GM12878 (cell line): Measurements from ENCODE around the gene MRPL12. TPM values are rescaled to one million over a fixed set of nuclear protein-coding genes. Genes with fewer than 3 reads are reported as not detected.

Experiments
- BHLHE40 ChIP-seq, 2 experiments: fragments of 450-650 bp in 1 of 2; IDR thresholded peaks; 2 replicates each; pipeline ENCODE4 v1.6.1; 2011 to 2017; ENCODE audit warnings: low read depth in 2 of 2, borderline replicate concordance in 1 of 2, improper control_type of control experiment in 1 of 2, low read length in 1 of 2, mild to moderate bottlenecking in 1 of 2
- CREM ChIP-seq: IDR thresholded peaks from 2 replicates; pipeline ENCODE4 v1.6.1; 2014; ENCODE audit warnings: antibody characterized with exemption, low read depth
- DPF2 ChIP-seq: fragments of 450-650 bp; IDR thresholded peaks from 2 replicates; pipeline ENCODE4 v1.6.1; 2017; ENCODE audit warnings: mild to moderate bottlenecking
- EED ChIP-seq: sonication (generic); IDR thresholded peaks from 2 replicates; pipeline ENCODE4 v1.6.1; 2016; ENCODE audit warnings: antibody characterized with exemption, low read depth
- FOS ChIP-seq: IDR thresholded peaks from 3 replicates; pipeline ENCODE4 v1.6.1; 2011; ENCODE audit warnings: borderline replicate concordance; ENCODE audit not compliant: insufficient read length; ENCODE audit errors: extremely low read depth
- HCFC1 ChIP-seq: fragments of 150-350 bp; IDR thresholded peaks from 2 replicates; pipeline ENCODE4 v1.6.1; 2014; ENCODE audit warnings: low read length
- IKZF2 ChIP-seq, 2 experiments: fragments of 450-650 bp; IDR thresholded peaks; 2 replicates each; pipeline ENCODE4 v1.6.1; 2017; ENCODE audit warnings: mild to moderate bottlenecking in 2 of 2, moderate library complexity in 2 of 2
- MTA3 ChIP-seq: IDR thresholded peaks from 2 replicates; pipeline ENCODE4 v1.6.1; 2012; ENCODE audit warnings: low read length, inconsistent platforms, borderline replicate concordance
- MYC ChIP-seq: IDR thresholded peaks from 2 replicates; pipeline ENCODE4 v1.6.1; 2011; ENCODE audit warnings: mild to moderate bottlenecking, low read length, moderate library complexity, inconsistent platforms; ENCODE audit not compliant: insufficient read depth, insufficient replicate concordance, insufficient read length, severe bottlenecking
- NRF1 ChIP-seq: conservative IDR thresholded peaks from 2 replicates; pipeline ENCODE4 v1.6.1; 2011; ENCODE audit warnings: mild to moderate bottlenecking, low read depth, low read length, improper control_type of control experiment
- PAX5 ChIP-seq: IDR thresholded peaks from 2 replicates; pipeline ENCODE4 v1.6.1; 2011; ENCODE audit warnings: low read depth, low read length, borderline replicate concordance
- RCOR1 ChIP-seq: conservative IDR thresholded peaks from 2 replicates; pipeline ENCODE4 v1.6.1; 2012; ENCODE audit warnings: low read depth, low read length, improper control_type of control experiment
- SIX5 ChIP-seq: IDR thresholded peaks from 2 replicates; pipeline ENCODE4 v1.6.1; 2011; ENCODE audit warnings: mild to moderate bottlenecking, low read depth, low read length, moderate library complexity; ENCODE audit not compliant: severe bottlenecking
- WRNIP1 ChIP-seq: IDR thresholded peaks from 2 replicates; pipeline ENCODE4 v1.6.1; 2011; ENCODE audit warnings: low read depth, low read length, improper control_type of control experiment, borderline replicate concordance
- ZBED1 ChIP-seq: IDR thresholded peaks from 2 replicates; pipeline ENCODE4 v1.6.1; 2016; ENCODE audit warnings: borderline replicate concordance
- ZNF217 ChIP-seq: fragments of 450-650 bp; IDR thresholded peaks from 2 replicates; pipeline ENCODE4 v1.6.1; 2017; ENCODE audit warnings: antibody characterized with exemption, mild to moderate bottlenecking
- ZNF274 ChIP-seq: IDR thresholded peaks from one replicate; pipeline ENCODE4 v1.8.0; 2011; ENCODE audit not compliant: insufficient read length, insufficient read depth
- polyA plus RNA-seq, 11 experiments: library from polyadenylated mRNA; depleted of rRNA in 4 of 11; unstranded in 6 of 11; stranded (reverse) in 5 of 11; fragments of >200 nt; fragmentation: Nextera tagmentation in 4 of 11; fragmentation: Illumina TruSeq in 1 of 11; extraction: Ambion mirVana in 4 of 11; extraction: Trizol in 1 of 11; gene quantifications; 1 replicate in 1 of 11; 2 replicates in 10 of 11; pipeline versions ENCODE4 v1.2.1 to v1.2.3, GENCODE V29; 2011 to 2016; ENCODE audit warnings: inconsistent platforms in 2 of 11, missing spikeins in 2 of 11, low read depth in 1 of 11
- total RNA-seq, 4 experiments: library from RNA; depleted of rRNA in 3 of 4; stranded (reverse); fragments of >200 nt in 3 of 4; fragmentation: Illumina TruSeq in 1 of 4; extraction: Trizol in 1 of 4; gene quantifications; 2 replicates each; pipeline versions ENCODE4 v1.2.1 to v1.2.3, GENCODE V29; 2013 to 2021
- TF ChIP-seq, protein P1 (sequence below): fragments of 450-650 bp; IDR thresholded peaks from 2 replicates; pipeline ENCODE4 v1.6.1; 2018; ENCODE audit warnings: mild to moderate bottlenecking, low read depth, moderate library complexity; ENCODE audit not compliant: partially characterized antibody
- TF ChIP-seq, protein P2 (sequence below): fragments of 450-650 bp; conservative IDR thresholded peaks from 2 replicates; pipeline ENCODE4 v1.6.1; 2017; ENCODE audit warnings: mild to moderate bottlenecking, moderate library complexity
- TF ChIP-seq, protein P3 (sequence below): fragments of 150-350 bp; IDR thresholded peaks from 2 replicates; pipeline ENCODE4 v1.6.1; 2016; ENCODE audit warnings: low read depth, low read length
- TF ChIP-seq, protein P4 (sequence below): fragments of 450-650 bp; IDR thresholded peaks from 2 replicates; pipeline ENCODE4 v1.6.1; 2016; ENCODE audit warnings: mild to moderate bottlenecking

MRPL12 gene
- total and polyA plus RNA-seq, 10 of the 15 experiments (the other 5 are each of a cell fraction or from before 2014, with no cell fraction given), result 1.3 to 269 (median 117) TPM

DNA sequence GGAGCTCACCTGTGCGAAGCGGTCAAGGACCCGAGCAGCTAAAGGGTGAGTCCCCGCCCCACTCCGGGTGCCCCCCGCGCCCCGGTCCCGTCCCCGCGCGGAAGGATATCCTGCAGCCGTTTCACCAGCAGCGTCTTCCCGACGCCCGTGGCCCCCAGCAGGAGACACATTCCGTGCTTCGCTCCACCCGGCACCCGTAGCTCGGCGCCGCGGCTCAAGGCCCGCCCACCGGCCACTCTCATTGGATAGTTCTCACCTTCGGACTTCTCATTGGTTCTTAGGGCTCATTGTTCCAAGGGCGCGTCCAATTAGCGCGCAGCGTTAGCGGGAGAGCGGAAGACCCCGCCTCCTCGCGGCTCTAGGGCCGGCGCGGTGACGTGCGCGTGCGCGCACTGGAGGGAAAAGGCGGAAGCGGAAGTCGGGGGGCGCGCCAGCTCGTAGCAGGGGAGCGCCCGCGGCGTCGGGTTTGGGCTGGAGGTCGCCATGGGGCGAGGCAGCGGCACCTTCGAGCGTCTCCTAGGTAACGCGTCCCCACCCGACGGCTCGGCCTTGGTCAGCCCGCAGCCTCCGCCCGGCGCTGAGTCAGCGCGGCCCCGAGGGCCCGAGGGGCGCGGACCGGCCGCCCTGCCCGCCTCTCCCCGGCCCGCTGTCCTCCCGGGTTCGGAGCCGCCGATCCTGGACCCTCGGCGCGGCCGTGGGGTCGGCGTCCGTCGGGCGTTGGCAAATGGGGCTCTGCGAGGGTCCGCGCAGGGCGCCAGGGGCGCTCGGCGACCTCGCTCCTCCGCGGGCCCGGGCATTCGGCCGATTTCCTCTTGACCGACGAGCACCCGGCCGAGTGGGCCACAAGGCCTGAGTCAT lies 19.4 kb upstream of the MRPL12 start, which contains the start of the genes ARL16 and HGS (continued):
- TF ChIP-seq CREM, result peak; percentile 77
- peak; percentile 57 to 64; a peak in 2 of 4 replicates for TF ChIP-seq IKZF2 (IDR thresholded peaks at IDR 0.05)
- TF ChIP-seq NRF1, result peak; percentile 67
- peak; percentile 89 for TF ChIP-seq FOS
- peak; percentile 30 for TF ChIP-seq SIX5
- TF ChIP-seq, protein P1, sequence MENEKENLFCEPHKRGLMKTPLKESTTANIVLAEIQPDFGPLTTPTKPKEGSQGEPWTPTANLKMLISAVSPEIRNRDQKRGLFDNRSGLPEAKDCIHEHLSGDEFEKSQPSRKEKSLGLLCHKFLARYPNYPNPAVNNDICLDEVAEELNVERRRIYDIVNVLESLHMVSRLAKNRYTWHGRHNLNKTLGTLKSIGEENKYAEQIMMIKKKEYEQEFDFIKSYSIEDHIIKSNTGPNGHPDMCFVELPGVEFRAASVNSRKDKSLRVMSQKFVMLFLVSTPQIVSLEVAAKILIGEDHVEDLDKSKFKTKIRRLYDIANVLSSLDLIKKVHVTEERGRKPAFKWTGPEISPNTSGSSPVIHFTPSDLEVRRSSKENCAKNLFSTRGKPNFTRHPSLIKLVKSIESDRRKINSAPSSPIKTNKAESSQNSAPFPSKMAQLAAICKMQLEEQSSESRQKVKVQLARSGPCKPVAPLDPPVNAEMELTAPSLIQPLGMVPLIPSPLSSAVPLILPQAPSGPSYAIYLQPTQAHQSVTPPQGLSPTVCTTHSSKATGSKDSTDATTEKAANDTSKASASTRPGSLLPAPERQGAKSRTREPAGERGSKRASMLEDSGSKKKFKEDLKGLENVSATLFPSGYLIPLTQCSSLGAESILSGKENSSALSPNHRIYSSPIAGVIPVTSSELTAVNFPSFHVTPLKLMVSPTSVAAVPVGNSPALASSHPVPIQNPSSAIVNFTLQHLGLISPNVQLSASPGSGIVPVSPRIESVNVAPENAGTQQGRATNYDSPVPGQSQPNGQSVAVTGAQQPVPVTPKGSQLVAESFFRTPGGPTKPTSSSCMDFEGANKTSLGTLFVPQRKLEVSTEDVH, result no peak
- TF ChIP-seq HCFC1, result peak; percentile 65
- TF ChIP-seq BHLHE40 (IDR thresholded peaks at IDR 0.05; ENCODE audit: borderline replicate concordance in 1 of 2, low read depth in 2 of 2, low read length in 1 of 2), result no peak; a peak in 1 of 4 replicates
- TF ChIP-seq PAX5, result no peak
- no peak for TF ChIP-seq MTA3
- TF ChIP-seq ZNF217, result no peak
- TF ChIP-seq, protein P2, sequence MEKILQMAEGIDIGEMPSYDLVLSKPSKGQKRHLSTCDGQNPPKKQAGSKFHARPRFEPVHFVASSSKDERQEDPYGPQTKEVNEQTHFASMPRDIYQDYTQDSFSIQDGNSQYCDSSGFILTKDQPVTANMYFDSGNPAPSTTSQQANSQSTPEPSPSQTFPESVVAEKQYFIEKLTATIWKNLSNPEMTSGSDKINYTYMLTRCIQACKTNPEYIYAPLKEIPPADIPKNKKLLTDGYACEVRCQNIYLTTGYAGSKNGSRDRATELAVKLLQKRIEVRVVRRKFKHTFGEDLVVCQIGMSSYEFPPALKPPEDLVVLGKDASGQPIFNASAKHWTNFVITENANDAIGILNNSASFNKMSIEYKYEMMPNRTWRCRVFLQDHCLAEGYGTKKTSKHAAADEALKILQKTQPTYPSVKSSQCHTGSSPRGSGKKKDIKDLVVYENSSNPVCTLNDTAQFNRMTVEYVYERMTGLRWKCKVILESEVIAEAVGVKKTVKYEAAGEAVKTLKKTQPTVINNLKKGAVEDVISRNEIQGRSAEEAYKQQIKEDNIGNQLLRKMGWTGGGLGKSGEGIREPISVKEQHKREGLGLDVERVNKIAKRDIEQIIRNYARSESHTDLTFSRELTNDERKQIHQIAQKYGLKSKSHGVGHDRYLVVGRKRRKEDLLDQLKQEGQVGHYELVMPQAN, result peak; percentile 98
- TF ChIP-seq EED, result 0 out of 2 replicates have a peak, but pooled peaks have one; percentile 53
- no peak for TF ChIP-seq ZBED1
- TF ChIP-seq DPF2, result peak; percentile 71
- TF ChIP-seq WRNIP1, result no peak
- no peak for TF ChIP-seq RCOR1
- TF ChIP-seq MYC, result no peak
- no peak for TF ChIP-seq ZNF274
- TF ChIP-seq, protein P3, sequence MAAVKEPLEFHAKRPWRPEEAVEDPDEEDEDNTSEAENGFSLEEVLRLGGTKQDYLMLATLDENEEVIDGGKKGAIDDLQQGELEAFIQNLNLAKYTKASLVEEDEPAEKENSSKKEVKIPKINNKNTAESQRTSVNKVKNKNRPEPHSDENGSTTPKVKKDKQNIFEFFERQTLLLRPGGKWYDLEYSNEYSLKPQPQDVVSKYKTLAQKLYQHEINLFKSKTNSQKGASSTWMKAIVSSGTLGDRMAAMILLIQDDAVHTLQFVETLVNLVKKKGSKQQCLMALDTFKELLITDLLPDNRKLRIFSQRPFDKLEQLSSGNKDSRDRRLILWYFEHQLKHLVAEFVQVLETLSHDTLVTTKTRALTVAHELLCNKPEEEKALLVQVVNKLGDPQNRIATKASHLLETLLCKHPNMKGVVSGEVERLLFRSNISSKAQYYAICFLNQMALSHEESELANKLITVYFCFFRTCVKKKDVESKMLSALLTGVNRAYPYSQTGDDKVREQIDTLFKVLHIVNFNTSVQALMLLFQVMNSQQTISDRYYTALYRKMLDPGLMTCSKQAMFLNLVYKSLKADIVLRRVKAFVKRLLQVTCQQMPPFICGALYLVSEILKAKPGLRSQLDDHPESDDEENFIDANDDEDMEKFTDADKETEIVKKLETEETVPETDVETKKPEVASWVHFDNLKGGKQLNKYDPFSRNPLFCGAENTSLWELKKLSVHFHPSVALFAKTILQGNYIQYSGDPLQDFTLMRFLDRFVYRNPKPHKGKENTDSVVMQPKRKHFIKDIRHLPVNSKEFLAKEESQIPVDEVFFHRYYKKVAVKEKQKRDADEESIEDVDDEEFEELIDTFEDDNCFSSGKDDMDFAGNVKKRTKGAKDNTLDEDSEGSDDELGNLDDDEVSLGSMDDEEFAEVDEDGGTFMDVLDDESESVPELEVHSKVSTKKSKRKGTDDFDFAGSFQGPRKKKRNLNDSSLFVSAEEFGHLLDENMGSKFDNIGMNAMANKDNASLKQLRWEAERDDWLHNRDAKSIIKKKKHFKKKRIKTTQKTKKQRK, result peak; percentile 67; the same call in 1 of the 2 replicates
- TF ChIP-seq, protein P4, sequence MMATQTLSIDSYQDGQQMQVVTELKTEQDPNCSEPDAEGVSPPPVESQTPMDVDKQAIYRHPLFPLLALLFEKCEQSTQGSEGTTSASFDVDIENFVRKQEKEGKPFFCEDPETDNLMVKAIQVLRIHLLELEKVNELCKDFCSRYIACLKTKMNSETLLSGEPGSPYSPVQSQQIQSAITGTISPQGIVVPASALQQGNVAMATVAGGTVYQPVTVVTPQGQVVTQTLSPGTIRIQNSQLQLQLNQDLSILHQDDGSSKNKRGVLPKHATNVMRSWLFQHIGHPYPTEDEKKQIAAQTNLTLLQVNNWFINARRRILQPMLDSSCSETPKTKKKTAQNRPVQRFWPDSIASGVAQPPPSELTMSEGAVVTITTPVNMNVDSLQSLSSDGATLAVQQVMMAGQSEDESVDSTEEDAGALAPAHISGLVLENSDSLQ, result peak; percentile 68
